Esophagus squamous epithelium (tissue), 4 donors: ENCODE measurements around the gene SMTN.
"Not testable (repeated sequence)": the region's sequence is repeated elsewhere in the genome, so short reads cannot be mapped to it uniquely, and the experiment has no call there.

Experiments
- CTCF ChIP-seq, 6 experiments: fragments of 450-650 bp in 4 of 6; fragments of 200-600 bp in 2 of 6; sonication (generic) in 2 of 6; IDR thresholded peaks; one replicate each; pipeline ENCODE4 v1.5.1; 2016 to 2019; ENCODE audit warnings: antibody characterized with exemption in 6 of 6, mild to moderate bottlenecking in 4 of 6, moderate library complexity in 4 of 6
- POLR2A ChIP-seq, 4 donors: fragments of 450-650 bp; IDR thresholded peaks; one replicate each; pipeline ENCODE4 v1.6.1; 2017; ENCODE audit warnings: antibody characterized with exemption in 4 of 4, mild to moderate bottlenecking in 4 of 4, moderate library complexity in 3 of 4

- TF ChIP-seq CTCF, POLR2A (IDR thresholded peaks at IDR 0.05): not testable (repeated sequence)
These were observed 8.0 kb upstream of the SMTN start for GRCh38 chr22:31073125-31073524.
